Fibroblast of pulmonary artery (primary cell): ENCODE data around the gene PMEPA1.

Experiments used
- DNase-seq: peaks from one replicate; pipeline ENCODE4 v3.0.0-alpha.2; 2010; ENCODE audit warnings: low read depth
- H3K4me3 ChIP-seq: replicated peaks from 2 replicates; pipeline ENCODE4 v1.5.1; 2011; ENCODE audit warnings: low read depth, mild to moderate bottlenecking, control low read depth, low read length, moderate library complexity
- TF ChIP-seq, protein P1 (sequence below): IDR thresholded peaks from 2 replicates; pipeline ENCODE4 v1.5.1; 2011; ENCODE audit warnings: mild to moderate bottlenecking, control low read depth, low read length, inconsistent platforms; ENCODE audit errors: missing control alignments

PMEPA1 gene

DNA sequence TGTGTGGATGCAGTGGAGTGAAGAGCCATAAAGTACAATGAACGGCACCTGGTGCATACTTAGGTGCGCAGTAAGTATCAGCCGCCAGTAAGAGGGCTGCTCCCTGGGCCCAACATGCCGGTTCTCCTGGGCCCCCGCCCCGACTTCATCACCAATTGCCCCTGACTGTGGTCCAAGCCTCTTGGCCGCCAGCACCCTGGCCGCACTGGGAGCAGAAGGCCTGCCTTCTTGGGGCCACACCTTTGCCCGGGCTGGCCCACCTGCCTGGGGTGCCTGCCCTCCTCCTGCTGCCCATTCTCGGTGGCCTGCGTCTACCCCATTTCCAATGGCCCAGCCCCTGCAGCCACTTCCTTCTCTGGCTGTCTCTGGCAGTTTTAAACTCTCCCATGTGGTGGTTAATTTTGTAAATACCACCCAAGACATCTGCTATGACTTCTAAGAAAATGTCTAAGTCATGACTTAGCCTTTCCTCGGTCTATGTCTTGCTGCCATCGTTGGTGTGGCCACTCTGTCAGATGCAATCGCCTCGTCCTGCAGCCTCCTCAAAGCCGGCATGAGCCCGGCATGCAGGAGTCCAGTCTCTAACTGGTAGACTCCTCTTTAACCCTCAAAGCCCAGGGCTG is 36.8 kb downstream of the PMEPA1 start:
- H3K4me3 ChIP-seq, result no peak overlapping the region
- TF ChIP-seq, protein P1, sequence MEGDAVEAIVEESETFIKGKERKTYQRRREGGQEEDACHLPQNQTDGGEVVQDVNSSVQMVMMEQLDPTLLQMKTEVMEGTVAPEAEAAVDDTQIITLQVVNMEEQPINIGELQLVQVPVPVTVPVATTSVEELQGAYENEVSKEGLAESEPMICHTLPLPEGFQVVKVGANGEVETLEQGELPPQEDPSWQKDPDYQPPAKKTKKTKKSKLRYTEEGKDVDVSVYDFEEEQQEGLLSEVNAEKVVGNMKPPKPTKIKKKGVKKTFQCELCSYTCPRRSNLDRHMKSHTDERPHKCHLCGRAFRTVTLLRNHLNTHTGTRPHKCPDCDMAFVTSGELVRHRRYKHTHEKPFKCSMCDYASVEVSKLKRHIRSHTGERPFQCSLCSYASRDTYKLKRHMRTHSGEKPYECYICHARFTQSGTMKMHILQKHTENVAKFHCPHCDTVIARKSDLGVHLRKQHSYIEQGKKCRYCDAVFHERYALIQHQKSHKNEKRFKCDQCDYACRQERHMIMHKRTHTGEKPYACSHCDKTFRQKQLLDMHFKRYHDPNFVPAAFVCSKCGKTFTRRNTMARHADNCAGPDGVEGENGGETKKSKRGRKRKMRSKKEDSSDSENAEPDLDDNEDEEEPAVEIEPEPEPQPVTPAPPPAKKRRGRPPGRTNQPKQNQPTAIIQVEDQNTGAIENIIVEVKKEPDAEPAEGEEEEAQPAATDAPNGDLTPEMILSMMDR, result no peak
- no peak for DNase-seq

DNA sequence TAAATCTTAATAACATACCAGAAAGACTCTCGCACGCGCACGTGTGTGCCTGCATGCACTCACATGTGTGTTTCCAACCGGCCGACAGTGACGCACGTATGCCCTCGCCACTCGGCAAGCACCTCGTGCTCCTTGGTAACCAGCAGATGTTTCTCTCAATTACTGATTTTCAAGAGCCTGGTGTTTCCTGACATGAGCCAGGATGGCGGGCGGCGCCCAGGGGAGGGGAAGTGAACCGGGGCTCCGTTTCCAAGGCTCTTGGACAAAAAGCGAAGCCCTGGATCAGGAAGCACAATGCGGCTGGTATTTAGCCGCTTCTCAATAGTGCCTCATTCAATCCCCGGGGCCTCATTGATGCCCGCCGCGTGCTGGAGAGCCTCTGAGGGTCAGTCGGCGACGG is 37.7 kb downstream of the PMEPA1 start:
- no peak for DNase-seq
- no peak overlapping the region for H3K4me3 ChIP-seq
- TF ChIP-seq, protein P1, result no peak

DNA sequence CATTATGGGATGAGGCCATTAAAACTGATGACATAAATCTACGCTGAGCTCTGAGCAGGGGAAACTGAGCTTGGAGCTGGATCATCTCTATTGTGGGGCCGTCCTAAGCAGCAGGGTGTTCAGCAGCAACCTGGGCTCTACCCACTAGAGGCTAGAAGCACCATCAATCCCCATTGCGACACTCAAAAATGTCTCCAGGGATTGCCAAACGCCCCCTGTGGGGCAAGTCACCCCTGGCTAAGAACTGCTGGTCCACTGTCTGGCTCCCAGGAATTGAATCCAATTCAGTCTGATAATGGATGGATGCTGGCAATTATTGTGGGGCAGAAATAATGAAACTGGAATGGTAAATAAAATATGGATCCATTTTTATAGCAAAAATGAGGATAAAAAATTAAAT is 38.2 kb downstream of the PMEPA1 start:
- TF ChIP-seq, protein P1, result no peak
- H3K4me3 ChIP-seq, result no peak overlapping the region
- DNase-seq, result peak; percentile 14

DNA sequence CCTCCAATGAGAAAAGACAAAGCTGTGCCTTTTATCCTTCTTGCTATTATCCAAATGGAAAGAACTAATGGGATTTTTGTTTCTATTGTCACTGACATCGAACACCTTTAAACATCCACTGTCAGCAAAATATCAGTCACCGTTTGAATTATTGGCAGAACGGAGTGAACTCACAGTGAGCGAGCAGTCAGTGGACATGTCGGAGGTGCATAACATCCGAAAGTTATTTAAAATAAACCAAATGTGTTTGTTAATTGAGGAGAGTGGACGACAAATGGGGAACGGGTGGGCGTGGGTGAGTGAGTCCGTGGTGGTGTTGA is 38.8 kb downstream of the PMEPA1 start:
- no peak overlapping the region for H3K4me3 ChIP-seq
- TF ChIP-seq, protein P1, result no peak
- no peak for DNase-seq

DNA sequence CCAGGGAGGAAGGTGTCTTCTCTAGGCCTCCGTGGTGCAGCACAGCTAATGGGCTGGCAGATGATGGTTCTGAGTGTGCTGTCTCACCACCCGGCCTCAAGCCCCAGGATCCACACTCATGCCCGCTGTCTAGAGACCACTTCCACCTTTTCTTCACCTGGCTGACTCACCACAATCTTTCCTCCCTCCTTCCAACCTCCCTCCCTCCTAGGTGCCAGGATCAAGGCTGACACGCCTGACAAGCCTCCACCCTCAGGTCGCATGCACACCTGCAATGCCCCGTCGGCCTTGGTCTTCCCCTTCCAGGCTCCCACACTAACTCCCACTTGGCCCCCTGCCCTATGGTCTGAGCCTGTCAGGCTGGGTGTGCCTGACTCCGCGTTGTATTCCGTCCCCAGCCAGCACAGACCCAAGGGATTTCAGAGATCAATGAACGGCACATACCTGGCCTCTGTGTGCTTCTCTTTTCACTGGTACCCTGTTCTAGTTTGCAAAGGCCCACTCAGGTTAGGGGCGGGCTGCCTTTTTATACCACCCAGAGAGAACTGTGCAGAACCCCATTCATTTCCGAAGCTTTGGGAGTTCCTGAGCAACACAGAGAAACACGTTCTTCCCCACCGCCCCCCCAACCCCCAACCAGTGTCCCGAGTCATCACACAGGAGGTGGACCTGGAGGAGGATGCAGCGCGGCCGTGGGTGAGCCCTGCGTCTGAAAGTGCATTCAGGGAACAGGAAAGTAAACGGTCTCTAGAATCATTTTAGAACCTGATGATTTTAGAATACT is 39.3 kb downstream of the PMEPA1 start:
- no peak for DNase-seq
- H3K4me3 ChIP-seq, result no peak overlapping the region
- TF ChIP-seq, protein P1, result no peak

DNA sequence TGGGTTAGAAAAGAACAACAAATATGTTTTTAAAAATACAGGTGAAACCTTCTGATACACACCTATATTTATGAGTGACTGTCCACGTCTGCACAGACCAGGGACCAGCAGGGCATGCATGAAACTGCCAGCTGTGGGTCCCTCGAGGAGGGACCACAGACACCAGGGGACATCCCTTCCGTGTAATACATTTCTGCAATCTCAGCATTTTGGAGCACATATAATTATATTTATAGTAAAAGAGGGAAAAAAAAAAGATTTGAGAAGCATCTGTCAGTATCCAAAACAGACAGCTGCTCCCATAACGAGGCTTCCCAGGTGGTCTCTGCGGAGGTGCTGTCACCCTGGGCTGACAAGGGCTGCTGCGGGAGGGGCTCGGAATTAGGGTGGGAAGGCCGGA is 40.2 kb downstream of the PMEPA1 start:
- TF ChIP-seq, protein P1, result no peak
- DNase-seq, result no peak
- H3K4me3 ChIP-seq, result no peak overlapping the region
